NCI-H1105 treated with DMSO at 0.1 percent for 48 hours (cell line): ENCODE measurements around the gene SCMH1.
"Not testable (repeated sequence)": the region's sequence is repeated elsewhere in the genome, so short reads cannot be mapped to it uniquely, and the experiment has no call there.

Experiments used
- DNase-seq: peaks from one replicate; lab custom pipeline; 2025; lab: John Stamatoyannopoulos, UW

Gene SCMH1

DNA sequence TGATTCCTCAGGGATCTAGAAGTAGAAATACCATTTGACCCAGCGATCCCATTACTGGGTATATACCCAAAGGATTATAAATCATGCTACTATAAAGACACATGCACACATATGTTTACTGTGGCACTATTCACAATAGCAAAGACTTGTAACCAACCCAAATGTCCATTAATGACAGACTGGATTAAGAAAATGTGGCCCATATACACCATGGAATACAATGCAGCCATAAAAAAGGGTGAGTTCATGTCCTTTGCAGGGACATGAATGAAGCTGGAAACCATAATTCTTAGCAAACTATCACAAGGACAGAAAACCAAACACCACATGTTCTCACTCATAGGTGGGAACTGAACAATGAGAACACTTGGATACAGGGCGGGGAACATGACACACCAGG, 30.5 kb downstream of the SCMH1 start:
- not testable (repeated sequence) for DNase-seq

DNA sequence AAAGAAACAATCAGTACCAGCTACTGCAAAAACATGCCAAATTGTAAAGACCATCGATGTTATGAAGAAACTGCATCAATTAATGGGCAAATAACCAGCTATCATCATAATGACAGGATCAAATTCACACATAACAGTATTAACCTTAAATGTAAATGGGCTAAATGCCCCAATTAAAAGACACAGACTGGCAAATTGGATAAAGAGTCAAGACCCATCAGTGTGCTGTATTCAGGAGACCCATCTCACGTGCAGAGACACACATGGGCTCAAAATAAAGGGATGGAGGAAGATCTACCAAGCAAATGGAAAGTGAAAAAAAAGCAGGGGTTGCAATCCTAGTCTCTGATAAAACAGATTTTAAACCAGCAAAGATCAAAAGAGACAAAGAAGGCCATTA, 35.1 kb downstream of the SCMH1 start:
- DNase-seq = not testable (repeated sequence)

DNA sequence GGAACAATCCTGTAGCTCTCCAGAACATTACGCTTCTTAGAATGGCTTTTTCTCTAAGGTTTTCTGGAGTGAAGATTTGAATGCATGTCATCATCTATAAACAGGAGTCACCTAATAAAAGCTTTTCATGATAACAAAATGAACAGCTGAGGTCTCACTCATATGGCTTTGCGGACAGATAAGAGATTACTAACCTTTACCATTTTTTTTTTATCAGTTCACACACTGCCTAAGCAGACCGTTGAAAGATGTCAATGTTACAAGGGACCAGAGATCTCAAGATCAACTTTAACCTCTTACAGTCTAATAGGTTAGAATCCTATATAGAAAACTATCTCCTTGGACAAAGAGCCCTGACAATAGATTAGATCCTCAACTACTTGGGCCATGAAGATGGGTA, 41.4 kb downstream of the SCMH1 start:
- DNase-seq = no peak

DNA sequence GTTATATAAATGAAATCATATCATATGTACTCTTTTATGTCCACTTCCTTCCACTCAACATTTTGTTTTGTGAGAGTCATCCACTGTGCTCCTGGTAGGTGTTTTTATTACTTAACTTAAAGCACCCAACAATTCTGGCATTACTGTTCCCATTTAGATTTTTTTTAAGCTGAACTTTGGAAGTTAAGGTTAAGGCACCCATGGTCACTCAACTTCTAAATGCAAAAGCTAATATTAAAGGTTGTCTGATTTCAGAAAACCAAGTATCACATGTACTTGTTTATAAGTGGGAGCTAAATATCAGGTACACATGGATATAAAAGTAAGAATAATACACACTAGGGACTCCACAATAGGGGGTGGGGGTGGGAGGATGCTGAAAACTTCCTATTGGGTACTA, 42.7 kb downstream of the SCMH1 start:
- DNase-seq = no peak

GRCh38 chr1:41192456-41193178, 49.5 kb downstream of the SCMH1 start:
- DNase-seq = no peak

DNA sequence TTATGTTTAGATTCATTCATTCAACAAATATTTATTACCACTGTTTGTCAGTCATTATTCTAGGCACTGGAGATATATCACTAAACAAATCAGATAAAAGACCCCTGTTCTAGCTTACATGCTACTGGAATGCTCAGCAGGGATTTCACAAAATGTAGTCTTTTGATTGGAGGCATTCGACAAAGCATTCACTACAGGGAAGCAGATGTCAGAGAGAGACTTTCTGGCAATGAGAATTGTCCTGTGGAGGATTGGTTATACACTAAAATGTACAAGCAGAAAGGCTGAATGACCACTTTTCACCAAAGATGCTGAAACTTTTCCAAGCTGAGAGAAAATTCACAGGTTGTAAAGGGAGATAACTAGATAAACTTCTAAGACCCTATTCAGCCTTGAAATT, 57.7 kb downstream of the SCMH1 start:
- DNase-seq = no peak

DNA sequence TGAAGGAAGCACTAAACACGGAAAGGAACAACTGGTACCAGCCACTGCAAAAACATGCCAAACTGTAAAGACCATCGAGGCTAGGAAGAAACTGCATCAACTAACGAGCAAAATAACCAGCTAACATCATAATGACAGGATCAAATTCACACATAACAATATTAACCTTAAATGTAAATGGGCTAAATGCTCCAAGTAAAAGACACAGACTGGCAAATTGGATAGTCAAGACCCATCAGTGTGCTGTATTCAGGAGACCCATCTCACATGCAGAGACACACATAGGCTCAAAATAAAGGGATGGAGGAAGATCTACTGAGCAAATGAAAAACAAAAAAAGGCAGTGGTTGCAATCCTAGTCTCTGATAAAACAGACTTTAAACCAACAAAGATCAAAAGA, 63.9 kb downstream of the SCMH1 start:
- DNase-seq = not testable (repeated sequence)

- DNase-seq = no peak
Observed at GRCh38 chr1:41175546-41175945, 66.6 kb downstream of the SCMH1 start.

GRCh38 chr1:41174170-41174569, 67.9 kb downstream of the SCMH1 start:
- DNase-seq = no peak

GRCh38 chr1:41173651-41174050, 68.5 kb downstream of the SCMH1 start:
- DNase-seq = no peak

- DNase-seq = no peak
Observed at GRCh38 chr1:41171266-41171874, 70.7 kb downstream of the SCMH1 start.

GRCh38 chr1:41169799-41170180, 72.3 kb downstream of the SCMH1 start:
- DNase-seq = no peak

GRCh38 chr1:41169066-41169798, 72.9 kb downstream of the SCMH1 start:
- no peak for DNase-seq

- no peak for DNase-seq
Observed at GRCh38 chr1:41167667-41168066, 74.4 kb downstream of the SCMH1 start.

GRCh38 chr1:41164727-41165126, 77.4 kb downstream of the SCMH1 start:
- DNase-seq = no peak

DNA sequence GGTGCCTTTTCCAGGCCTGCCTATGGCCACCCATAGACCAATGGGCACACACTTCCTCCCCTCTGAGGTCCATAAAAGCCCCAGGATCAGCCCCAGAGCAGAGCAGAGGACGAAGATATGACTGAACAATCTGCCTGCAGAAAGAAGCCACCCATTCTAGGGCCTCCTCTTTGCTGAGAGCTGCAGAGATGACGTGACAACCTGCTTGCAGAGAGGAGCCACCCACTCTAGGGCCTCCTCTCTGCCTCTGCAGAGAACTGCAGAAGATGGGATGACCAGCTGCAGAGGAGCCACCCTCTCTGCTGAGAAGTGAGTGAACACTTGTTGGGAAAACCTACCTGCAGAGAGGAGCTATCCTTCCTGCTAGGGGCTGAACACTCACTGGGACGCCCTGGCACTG, 79.7 kb downstream of the SCMH1 start:
- DNase-seq = no peak

GRCh38 chr1:41161846-41162245, 80.3 kb downstream of the SCMH1 start:
- no peak for DNase-seq

DNA sequence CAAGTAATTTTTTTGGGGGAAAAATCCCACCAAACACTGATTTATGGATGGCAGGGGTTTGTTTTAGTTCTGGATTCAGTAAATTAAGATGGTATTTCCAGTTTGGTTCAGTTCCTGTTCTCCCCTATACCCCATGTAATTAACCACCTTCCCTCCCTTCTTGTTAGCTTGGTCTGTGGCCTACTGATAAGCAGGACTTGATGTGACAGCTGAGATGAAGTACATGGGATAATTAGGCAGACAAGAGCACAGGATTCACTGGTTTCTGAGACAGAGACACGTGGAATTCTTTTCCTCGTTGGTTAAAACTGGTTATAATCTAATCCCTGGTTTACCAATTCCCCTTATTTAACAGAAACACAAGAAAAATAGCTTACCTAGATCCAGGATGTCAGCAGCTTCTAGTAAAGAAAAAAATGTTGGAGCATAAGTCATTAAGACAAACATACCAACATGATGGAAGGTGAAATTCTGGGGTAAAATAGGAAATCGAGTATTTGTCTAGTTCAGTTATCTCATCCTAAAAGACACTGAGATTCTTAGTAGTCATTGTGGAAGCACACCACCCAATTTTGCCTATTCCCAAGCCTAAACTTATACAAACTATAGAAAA, 81.5 kb downstream of the SCMH1 start:
- DNase-seq = no peak

DNA sequence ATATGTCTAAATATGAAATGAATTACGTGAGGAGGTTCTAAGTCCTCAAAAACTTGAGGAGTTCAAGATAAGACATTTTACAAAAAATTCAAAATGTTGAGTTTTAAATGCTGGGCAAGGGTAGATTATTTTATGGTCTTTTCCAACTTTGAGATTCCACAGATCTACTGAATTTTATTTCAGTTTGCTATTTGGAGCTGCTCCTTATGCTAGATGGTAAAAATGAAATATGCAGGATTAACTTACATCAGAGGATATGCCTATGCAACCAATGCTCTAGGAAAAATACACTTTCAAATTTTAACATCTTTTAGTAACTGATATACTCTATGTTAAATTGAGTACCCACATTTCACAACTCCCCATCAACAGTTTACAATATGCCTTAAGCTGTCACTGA, 83.1 kb downstream of the SCMH1 start:
- DNase-seq = no peak

DNA sequence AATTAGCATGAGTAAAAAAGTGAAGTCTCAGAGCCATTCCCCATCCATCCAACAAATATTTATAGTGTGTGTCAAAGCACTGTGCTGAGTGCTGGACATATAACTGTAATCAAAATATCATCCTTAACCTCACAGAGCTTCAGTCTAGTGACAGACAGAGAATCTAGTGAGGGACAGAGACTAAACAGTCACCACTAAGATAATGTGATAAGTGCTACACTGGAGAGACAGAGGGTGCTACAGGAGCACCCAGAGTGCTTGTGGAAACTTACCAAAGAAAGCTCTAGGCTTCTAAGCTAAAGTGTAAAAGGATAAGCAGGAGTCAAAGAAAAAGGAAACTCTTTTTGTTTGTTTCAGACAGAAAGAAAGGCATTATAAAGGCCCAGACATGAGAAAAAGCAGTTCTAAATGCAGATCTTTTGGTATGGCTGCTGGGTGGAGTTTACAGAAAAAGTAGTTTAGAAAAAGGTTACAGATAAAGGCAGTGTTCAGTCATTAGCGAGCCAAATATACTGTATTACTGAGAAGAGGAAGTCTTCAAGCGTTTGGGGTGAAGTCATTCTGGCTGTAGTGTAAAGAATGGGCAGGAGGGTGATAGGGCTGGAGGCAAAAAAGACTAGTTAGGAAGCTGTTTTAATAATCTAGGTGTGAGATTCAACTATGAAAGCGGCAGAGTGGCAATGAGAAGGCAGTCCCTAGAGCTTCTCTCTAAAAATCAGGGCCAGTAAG, 83.8 kb downstream of the SCMH1 start:
- no peak for DNase-seq

DNA sequence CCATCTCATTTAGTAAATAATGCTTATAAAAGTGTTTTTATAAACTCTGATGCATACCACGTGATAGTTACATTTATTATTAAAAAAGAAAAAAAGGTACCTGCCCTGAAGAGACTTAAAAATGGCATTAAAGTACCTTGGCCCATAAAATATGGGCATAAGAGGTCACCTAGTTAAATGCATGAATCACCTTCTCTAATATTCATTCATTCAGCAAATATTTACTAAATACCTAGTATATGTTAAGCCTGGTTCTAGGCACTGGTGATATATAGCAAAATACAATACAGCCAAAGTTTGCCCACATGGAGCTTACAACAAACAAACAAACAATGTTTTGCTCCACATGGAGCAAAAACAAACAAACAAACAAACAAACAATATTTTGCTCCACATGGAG, 87.0 kb downstream of the SCMH1 start:
- no peak for DNase-seq

- no peak for DNase-seq
Observed at GRCh38 chr1:41153750-41154274, 88.3 kb downstream of the SCMH1 start.
